Activated T-cell treated with anti-CD3 and anti-CD28 coated beads, Interleukin-2, amount 50 U/mL, for 4 hours (primary cell): ENCODE results near the gene UFSP2. TPM values are rescaled to one million over a fixed set of nuclear protein-coding genes. Genes with fewer than 3 reads are reported as not detected.
A peak's percentile ranks its signal among the peaks of the same experiment; 100 is the strongest.

Source experiments
- ATAC-seq, 2 donors: fragments of 200-7000 bp; cut with Tn5 transposase; one replicate each; pipeline ENCODE4 v1.10.0; 2021
- DNase-seq: peaks from one replicate; pipeline ENCODE4 v3.0.0-alpha.2; 2020
- H3K27me3 Mint-ChIP-seq: one replicate; pipeline ENCODE4 v1.8.0; 2021; ENCODE audit warnings: low read depth, mixed read lengths
- H3K36me3 Mint-ChIP-seq: one replicate; pipeline ENCODE4 v1.8.0; 2022; ENCODE audit warnings: mixed read lengths; ENCODE audit not compliant: insufficient read depth
- H3K4me1 Mint-ChIP-seq: one replicate; pipeline ENCODE4 v1.8.0; 2021; ENCODE audit warnings: low read depth, mixed read lengths
- H3K4me3 Mint-ChIP-seq: one replicate; pipeline ENCODE4 v1.8.0; 2021; ENCODE audit warnings: mild to moderate bottlenecking, moderate library complexity, mixed read lengths
- H3K9me3 Mint-ChIP-seq: one replicate; pipeline ENCODE4 v1.8.0; 2021; ENCODE audit warnings: mixed read lengths
- total RNA-seq, 3 donors: library from RNA; stranded (reverse); gene quantifications; one replicate each; pipeline ENCODE4 v1.2.1, GENCODE V29; 2021

The UFSP2 gene
- total RNA-seq, 3 donors from 2014 or later, result 15.3 to 25.7 (median 18.2) TPM

DNA sequence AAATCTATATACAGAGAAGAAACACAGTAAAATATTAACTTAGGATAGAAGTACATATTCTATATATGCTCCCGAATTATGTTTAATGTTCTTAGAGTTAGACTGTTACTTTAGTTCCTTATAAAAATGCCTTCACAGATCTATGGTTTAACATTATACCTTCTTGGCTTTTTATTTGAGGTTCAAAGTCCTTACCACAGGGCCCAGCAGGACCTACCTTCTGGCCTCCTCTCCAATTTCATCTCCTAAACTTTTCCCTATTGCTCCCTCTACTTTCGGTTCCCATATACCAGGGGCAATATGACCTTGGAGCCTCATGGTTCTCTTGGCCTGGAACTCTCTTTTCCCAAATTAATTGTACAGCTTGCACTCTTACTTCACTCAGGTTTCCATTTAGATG lies 17.3 kb downstream of the UFSP2 start:
- no peak for ATAC-seq
- no peak for DNase-seq
- H3K9me3 Mint-ChIP-seq, result no peaks in the 10 kb centered on the region
- no peak overlapping the region for H3K4me3 Mint-ChIP-seq
- no peaks in the 10 kb centered on the region for H3K4me1 Mint-ChIP-seq
- no peaks in the 10 kb centered on the region for H3K27me3 Mint-ChIP-seq
- H3K36me3 Mint-ChIP-seq, result peaks cover 15% of the 10 kb centered on the region

DNA sequence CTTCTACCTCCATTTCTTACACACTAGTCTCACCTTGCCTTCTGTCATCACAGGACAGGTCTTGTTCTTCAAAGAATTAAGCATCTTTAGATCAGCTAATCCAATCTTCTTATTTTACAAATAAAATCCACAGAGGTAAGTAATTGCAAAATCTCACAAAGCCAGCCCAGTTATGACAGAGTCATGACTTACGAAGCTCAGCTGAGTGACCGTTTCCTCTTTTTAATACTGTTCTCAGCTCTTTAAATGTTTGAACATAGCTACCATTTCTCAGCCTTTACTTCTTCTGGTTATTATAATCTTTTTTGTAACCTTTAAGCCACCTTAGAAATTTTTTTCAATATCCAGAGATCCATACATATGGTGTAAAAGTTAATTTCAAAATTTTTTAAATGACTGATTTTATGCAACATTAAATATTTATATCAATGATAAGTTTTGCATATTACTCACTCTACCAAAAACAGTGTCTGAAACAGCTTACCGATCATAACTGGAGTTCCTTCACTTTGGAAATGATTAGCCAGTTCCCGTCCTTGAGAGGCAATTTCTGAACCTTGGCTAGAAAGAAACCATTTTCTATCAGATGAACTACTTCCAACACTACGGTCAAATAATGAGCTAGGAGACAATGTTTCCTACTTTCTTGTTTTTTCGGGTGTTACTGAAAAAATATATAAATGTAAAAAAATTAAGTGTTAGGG lies 20.3 kb downstream of the UFSP2 start:
- no peak for ATAC-seq

DNA sequence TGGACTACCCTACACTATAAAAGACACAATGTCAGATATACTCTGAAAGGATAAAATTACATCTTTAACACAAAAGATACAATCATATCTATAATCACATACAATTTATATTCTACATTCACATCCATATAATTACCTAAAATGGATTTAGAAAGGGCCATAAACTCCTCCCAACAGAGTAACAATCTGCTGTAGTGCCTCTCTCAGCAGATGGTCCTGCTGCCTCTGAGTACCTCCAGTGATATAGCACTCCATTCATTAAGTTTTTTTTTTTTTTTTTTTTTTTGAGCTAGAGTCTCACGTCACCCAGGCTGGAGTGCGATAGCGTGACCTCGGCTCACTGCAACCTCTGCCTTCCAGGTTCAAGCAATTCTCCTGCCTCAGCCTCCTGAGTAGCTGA lies 21.7 kb downstream of the UFSP2 start:
- no peaks in the 10 kb centered on the region for H3K27me3 Mint-ChIP-seq
- no peaks in the 10 kb centered on the region for H3K4me1 Mint-ChIP-seq
- peaks cover 30% of the 10 kb centered on the region for H3K36me3 Mint-ChIP-seq
- no peak overlapping the region for H3K4me3 Mint-ChIP-seq
- ATAC-seq (no peak), DNase-seq (no peak)
- no peaks in the 10 kb centered on the region for H3K9me3 Mint-ChIP-seq

More for the DNA sequence above, 20.3 kb downstream of the UFSP2 start:
- no peak for DNase-seq
- no peak overlapping the region for H3K4me3 Mint-ChIP-seq
- no peaks in the 10 kb centered on the region for H3K27me3 Mint-ChIP-seq
- H3K9me3 Mint-ChIP-seq, result no peaks in the 10 kb centered on the region
- no peaks in the 10 kb centered on the region for H3K4me1 Mint-ChIP-seq
- H3K36me3 Mint-ChIP-seq, result peaks cover 23% of the 10 kb centered on the region

DNA sequence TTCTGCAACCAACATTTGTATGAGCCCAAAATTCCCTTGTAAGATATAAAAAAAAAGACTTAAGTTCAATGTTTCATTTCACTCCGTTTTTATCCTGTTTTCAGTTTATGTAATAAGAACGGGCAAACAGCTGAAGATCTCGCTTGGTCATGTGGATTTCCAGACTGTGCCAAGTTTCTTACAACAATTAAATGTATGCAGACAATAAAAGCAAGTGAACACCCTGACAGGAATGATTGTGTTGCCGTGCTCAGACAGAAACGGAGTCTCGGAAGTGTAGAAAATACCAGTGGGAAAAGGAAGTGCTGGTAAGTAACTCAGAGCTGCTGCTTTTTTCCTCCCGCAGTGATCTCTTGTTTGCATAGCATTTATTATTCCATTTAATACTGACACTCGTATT lies 26.3 kb downstream of the UFSP2 start:
- Mint-ChIP-seq H3K4me1 (peaks cover 20% of the 10 kb centered on the region), H3K4me3 (no peak overlapping the region), H3K27me3 (no peaks in the 10 kb centered on the region), H3K9me3 (no peaks in the 10 kb centered on the region), H3K36me3 (peaks cover 21% of the 10 kb centered on the region)
- no peak for ATAC-seq
- no peak for DNase-seq

DNA sequence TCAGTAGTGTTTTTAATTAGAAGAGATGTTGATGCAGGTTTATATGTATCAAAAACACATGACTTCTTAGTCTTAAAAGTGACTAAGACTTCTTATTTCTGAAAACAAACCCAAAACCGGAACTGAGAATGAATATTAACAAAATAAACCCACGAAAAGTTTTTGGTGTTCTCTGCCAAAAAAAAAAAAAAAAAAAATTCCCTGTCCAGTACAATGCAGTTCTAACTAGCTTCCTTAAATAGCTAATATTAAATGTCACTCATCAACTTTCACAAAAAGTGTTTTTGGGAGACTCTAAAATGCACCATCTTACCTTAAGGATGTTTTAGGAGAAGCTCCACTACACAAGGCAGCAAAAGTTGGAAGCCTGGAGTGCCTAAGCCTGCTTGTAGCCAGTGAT lies 27.1 kb downstream of the UFSP2 start:
- DNase-seq (no peak), ATAC-seq (no peak)
- peaks cover 26% of the 10 kb centered on the region for H3K4me1 Mint-ChIP-seq
- peaks cover 21% of the 10 kb centered on the region for H3K36me3 Mint-ChIP-seq
- H3K4me3 Mint-ChIP-seq, result no peak overlapping the region
- no peaks in the 10 kb centered on the region for H3K27me3 Mint-ChIP-seq
- no peaks in the 10 kb centered on the region for H3K9me3 Mint-ChIP-seq

DNA sequence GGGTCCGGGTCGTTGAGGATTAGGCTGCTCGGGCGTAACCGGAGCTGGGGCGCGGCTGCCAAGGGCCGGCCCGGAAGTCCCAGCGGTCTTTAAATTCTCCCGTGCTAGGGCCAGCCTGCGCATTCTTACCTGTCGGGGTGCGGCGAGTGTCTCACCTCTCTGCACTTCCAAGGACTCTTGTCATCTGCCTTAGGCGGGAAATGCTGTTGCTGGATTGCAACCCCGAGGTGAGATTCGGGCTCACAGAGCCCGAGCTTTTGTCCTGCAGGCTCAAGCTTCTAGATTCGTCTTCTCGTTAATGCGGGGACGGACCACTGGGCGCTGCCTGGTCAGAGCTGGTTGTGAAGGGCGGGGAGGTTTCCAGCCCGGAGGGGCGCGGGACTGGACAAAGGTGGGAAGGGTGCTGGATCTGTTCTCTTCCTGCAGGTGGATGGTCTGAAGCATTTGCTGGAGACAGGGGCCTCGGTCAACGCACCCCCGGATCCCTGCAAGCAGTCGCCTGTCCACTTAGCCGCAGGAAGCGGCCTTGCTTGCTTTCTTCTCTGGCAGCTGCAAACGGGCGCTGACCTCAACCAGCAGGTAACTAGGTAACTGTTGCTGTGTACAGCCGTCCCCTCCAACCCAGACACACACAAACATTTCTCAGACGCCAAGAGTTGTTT lies 28.9 kb downstream of the UFSP2 start, which contains the start of gene ANKRD37:
Gene ANKRD37, plus strand, starts transcription at position 118 of the 662 bp plus-strand sequence. Its CDS starts 83 bp downstream, at position 201.
- ATAC-seq, result no peak
- no peaks in the 10 kb centered on the region for H3K27me3 Mint-ChIP-seq
- peaks cover 18% of the 10 kb centered on the region for H3K36me3 Mint-ChIP-seq
- DNase-seq, result peak; percentile 5
- H3K4me3 Mint-ChIP-seq, result peak within 1 kb of the TSS; percentile 87
- H3K9me3 Mint-ChIP-seq, result no peaks in the 10 kb centered on the region
- peaks cover 26% of the 10 kb centered on the region for H3K4me1 Mint-ChIP-seq

DNA sequence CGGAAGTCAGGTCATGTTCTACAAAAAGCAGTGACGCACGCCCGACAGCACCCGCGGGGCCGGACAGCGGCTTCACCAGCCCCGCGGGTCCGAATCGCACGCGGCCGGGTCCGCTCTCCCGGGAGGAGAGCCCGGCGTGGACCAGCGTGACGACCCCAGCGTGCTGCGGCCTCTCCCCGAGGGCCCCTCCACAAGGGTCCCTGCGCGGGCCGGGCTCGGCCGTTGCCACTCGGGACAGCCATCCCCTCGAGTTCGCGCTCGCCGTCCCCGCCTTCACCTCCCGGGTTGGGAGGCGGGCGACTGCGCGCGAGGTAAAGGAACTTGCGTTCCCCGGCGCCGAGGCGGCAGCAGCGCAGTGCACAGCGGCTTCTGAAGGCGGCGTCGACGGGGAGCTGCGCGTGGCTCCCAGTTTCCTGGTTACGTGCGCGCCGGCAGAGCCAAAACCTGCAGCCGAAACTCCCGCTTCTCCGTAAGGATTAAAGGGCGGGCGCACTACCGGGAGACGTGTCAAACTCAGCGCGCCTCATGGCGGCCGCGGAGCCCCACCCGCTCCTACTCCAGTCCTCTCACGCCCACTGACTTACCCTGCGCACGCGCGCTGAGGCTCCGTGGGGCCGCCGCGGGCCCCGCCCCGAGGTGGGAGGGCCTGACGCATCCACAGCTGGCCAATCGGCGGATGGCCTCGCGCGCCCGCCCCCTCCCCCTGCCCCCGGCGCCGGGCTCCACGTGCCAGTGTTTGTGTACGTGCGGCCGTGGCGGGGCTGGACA lies 29.6 kb downstream of the UFSP2 start:
- Mint-ChIP-seq H3K36me3 (peaks cover 13% of the 10 kb centered on the region), H3K4me3 (peak overlapping the region; percentile 87), H3K27me3 (no peaks in the 10 kb centered on the region), H3K4me1 (peaks cover 26% of the 10 kb centered on the region), H3K9me3 (no peaks in the 10 kb centered on the region)
- ATAC-seq (peak; percentile 85 to 87), DNase-seq (peak; percentile 96)

DNA sequence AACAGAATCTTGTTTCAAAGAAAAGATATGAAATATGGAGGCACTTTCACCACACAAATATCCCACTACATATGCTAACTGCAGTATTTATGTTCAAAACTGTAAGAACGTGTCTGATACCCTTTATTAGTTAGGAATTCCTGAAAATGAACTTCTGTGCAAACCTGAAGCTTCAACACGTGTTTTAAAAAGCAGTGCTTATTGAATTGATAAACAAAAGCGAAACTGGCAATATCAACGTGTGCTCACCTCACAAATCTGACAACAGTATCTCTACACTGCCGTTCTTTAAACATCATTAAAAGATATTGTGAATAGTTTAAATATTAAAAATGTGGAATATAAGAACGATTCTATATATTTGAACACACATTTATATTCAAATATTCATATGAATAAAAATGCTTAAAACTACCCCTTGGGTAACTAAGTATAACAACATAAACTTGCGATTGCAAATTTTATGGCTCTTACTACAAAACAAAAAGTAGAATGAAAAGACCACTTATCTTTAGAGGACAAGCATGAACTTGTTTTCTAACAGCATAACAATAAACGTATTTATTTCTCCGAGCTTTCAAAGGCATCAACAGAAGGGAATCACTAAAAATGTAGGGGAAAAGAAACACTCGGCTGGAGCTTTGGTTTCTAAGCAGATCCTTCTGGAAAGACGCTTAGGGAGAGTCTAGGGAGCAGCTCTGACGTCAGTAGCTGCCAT lies 30.4 kb downstream of the UFSP2 start, which contains the start of gene LRP2BP:
Gene LRP2BP, minus strand, starts transcription at position 687 of the 718 bp plus-strand sequence. CDS start 17,738 bp downstream, outside the sequence.
- ATAC-seq (no peak), DNase-seq (no peak)
- peak within 1 kb of the TSS; percentile 87 for H3K4me3 Mint-ChIP-seq
- H3K36me3 Mint-ChIP-seq, result peaks cover 11% of the 10 kb centered on the region
- peaks cover 26% of the 10 kb centered on the region for H3K4me1 Mint-ChIP-seq
- no peaks in the 10 kb centered on the region for H3K27me3 Mint-ChIP-seq
- H3K9me3 Mint-ChIP-seq, result no peaks in the 10 kb centered on the region

DNA sequence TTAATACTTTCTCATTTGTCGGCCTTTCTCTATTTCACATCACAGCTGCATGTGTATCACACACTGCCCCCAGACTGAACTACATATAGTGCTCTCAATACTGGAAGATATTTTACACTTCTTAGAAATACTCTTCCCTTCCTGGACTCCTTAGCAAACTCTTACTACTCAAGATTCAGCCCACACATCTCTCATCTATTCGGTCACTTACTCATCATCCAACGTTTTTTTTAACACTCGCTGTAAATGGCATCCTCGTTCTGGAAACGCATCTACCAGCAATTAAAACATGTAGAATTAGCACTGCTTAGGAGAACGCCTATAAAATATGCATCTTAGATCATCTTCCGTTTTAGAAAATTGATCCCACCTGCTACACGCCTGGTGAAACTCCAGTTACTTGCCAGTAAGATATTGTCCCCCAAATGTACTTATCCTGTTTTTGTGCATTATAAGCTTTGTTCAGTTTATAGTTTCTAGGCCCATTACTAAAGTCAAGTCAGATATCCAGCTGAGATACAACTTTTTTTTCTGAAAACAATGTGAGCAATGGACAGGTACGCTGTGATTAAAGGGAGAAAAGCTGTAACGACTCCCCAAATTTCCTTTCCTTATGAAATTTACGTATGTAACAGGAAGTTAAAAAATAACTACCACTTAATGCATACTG lies 31.1 kb downstream of the UFSP2 start:
- Mint-ChIP-seq H3K27me3 (no peaks in the 10 kb centered on the region), H3K9me3 (no peaks in the 10 kb centered on the region), H3K36me3 (peaks cover 5% of the 10 kb centered on the region), H3K4me3 (peak overlapping the region; percentile 87), H3K4me1 (peaks cover 26% of the 10 kb centered on the region)
- ATAC-seq (peak in 1 of 2 donors; percentile 9), DNase-seq (no peak)

DNA sequence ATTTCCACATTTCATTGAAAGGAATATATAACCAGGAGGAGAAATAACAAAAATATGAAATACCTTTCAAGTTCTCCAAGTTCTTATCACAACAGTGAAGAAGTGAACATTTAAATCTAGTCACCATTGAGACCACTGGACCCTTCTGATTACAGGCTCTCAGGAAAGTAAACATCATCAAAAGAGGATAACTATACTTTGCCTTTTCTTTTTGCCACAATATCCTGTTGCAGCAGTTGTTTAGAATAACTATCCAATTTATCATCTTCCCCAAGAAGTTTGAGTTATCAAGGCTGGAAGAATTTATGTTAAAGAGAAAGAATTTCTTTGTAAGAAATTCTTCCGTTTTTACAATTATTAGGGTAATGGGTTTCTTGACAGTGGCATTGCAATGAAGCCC lies 33.6 kb downstream of the UFSP2 start:
- no peak for DNase-seq
- Mint-ChIP-seq H3K4me1 (peaks cover 18% of the 10 kb centered on the region), H3K9me3 (no peaks in the 10 kb centered on the region), H3K27me3 (no peaks in the 10 kb centered on the region), H3K4me3 (no peak overlapping the region), H3K36me3 (peaks cover 1% of the 10 kb centered on the region)
- no peak for ATAC-seq

DNA sequence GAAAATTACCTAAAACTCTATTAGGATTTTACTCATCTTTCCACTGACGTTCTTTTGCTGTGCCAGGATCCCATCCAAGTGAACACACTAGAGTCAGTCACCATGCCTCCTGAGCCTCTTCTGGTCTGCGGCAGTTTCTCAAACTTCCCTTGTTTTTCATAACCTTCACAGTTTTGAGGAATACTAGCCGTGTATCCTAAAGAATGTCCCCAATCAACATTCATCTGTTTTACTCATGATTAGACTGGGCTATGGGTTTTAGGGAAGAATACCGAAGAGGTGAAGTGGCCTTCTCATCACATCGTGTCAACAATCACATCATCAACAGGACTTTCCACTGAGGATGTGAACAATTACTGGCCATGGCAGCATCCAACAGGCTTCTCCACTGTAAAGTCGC lies 34.8 kb downstream of the UFSP2 start:
- no peak for ATAC-seq
- no peak for DNase-seq
- H3K4me1 Mint-ChIP-seq, result peaks cover 15% of the 10 kb centered on the region
- peaks cover 1% of the 10 kb centered on the region for H3K36me3 Mint-ChIP-seq
- no peak overlapping the region for H3K4me3 Mint-ChIP-seq
- H3K9me3 Mint-ChIP-seq, result no peaks in the 10 kb centered on the region
- peaks cover 2% of the 10 kb centered on the region for H3K27me3 Mint-ChIP-seq

DNA sequence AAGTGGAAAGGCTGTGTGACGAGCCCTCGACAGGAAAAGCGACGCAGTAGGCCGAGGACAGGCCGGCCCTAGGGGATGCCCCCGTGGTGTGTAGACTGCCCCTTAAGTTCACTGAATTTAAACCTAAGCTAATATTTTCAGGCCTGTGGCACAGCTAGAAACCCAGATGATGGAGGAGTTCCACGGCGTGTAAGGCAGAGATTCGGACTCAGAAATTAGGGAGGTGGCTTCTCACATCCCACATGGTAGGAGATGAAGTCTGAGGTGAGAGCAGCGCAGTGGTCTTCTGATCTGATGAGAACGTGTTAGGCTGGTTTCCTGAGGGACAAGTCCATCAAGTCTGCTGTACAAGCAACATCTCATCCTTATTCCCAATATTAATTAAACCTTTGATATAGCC lies 37.8 kb downstream of the UFSP2 start:
- Mint-ChIP-seq H3K4me1 (peaks cover 7% of the 10 kb centered on the region), H3K27me3 (peaks cover 3% of the 10 kb centered on the region), H3K4me3 (no peak overlapping the region), H3K9me3 (no peaks in the 10 kb centered on the region), H3K36me3 (peaks cover 1% of the 10 kb centered on the region)
- no peak for DNase-seq
- no peak for ATAC-seq

DNA sequence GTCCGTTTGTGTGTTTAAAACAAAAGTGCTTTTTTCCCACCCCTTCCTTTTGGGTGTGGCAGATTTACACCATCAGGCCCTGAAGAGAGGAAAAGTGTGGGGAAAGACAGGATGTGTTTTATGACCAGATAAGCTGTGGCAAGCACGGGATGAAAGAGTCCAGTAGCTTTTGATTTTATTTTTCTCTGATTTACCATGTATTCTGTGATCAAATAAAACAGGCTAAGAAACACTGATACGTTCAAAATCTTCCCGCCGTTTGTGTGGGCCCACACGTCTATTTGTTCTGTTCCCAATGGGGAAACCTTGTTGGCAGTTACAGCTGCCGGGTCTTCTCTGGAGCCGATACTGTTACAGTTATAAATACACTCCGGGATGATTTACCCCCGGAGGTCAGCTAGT lies 40.8 kb downstream of the UFSP2 start:
- Mint-ChIP-seq H3K9me3 (peaks cover 10% of the 10 kb centered on the region), H3K4me3 (no peak overlapping the region), H3K4me1 (peaks cover 7% of the 10 kb centered on the region), H3K36me3 (peaks cover 7% of the 10 kb centered on the region), H3K27me3 (peaks cover 3% of the 10 kb centered on the region)
- no peak for ATAC-seq
- DNase-seq, result no peak
